ENCODE data around the gene VPS11.

Gene VPS11

GRCh38 chr11:119126675-119127268 lies 59.2 kb downstream of the VPS11 start:
- DNase-seq, result no peak

- no peak for DNase-seq
Observed at GRCh38 chr11:119130662-119131061, 63.0 kb downstream of the VPS11 start.
